Muscle layer of colon (tissue), 2 donors: ENCODE measurements around the gene TMEM52.

ENCODE experiments used
- H3K27ac ChIP-seq: one replicate; pipeline ENCODE4 v1.7.0; 2013; ENCODE audit warnings: low read depth, mild to moderate bottlenecking, low read length, moderate library complexity
- H3K27me3 ChIP-seq, 2 donors: one replicate each; pipeline ENCODE4 v1.7.0; 2013; ENCODE audit warnings: low read length in 2 of 2, mild to moderate bottlenecking in 2 of 2; ENCODE audit not compliant: insufficient read depth in 2 of 2, control insufficient read depth in 1 of 2
- H3K36me3 ChIP-seq: one replicate; pipeline ENCODE4 v1.7.0; 2013; ENCODE audit warnings: mild to moderate bottlenecking, low read length; ENCODE audit not compliant: insufficient read depth
- H3K4me1 ChIP-seq: one replicate; pipeline ENCODE4 v1.7.0; 2013; ENCODE audit warnings: mild to moderate bottlenecking, low read length; ENCODE audit not compliant: insufficient read depth
- H3K4me3 ChIP-seq, 2 donors: one replicate each; pipeline ENCODE4 v1.7.0; 2013; ENCODE audit warnings: low read length in 2 of 2, low read depth in 1 of 2, mild to moderate bottlenecking in 1 of 2, moderate library complexity in 1 of 2
- H3K9ac ChIP-seq: one replicate; pipeline ENCODE4 v1.7.0; 2013; ENCODE audit warnings: low read length
- H3K9me3 ChIP-seq: one replicate; pipeline ENCODE4 v1.7.0; 2013; ENCODE audit warnings: mild to moderate bottlenecking, low read length
- donor health status: abdominal sarcoma.
- donor health status: Adenocarcinoma of cecum.

TMEM52 gene

GRCh38 chr1:1883092-1883873 is 35.8 kb downstream of the TMEM52 start:
- Histone ChIP-seq H3K27me3 (no peaks in the 10 kb centered on the region), H3K4me1 (peaks cover 49% of the 10 kb centered on the region), H3K4me3 (no peak overlapping the region), H3K9ac (no peak overlapping the region), H3K36me3 (peaks cover 5% of the 10 kb centered on the region), H3K27ac (no peak overlapping the region), H3K9me3 (no peaks in the 10 kb centered on the region)

- no peaks in the 10 kb centered on the region for H3K9me3 ChIP-seq
- no peak overlapping the region for H3K27ac ChIP-seq
Observed at GRCh38 chr1:1881727-1882126, 37.4 kb downstream of the TMEM52 start.

GRCh38 chr1:1880617-1881312 is 38.3 kb downstream of the TMEM52 start:
- peaks cover 48% of the 10 kb centered on the region for H3K4me1 ChIP-seq
- no peak overlapping the region for H3K4me3 ChIP-seq
- peaks cover 11% of the 10 kb centered on the region for H3K36me3 ChIP-seq
- no peak overlapping the region for H3K27ac ChIP-seq
- no peak overlapping the region for H3K9ac ChIP-seq
- no peaks in the 10 kb centered on the region for H3K27me3 ChIP-seq
- H3K9me3 ChIP-seq = no peaks in the 10 kb centered on the region

More at GRCh38 chr1:1881727-1882126, 37.4 kb downstream of the TMEM52 start:
- no peaks in the 10 kb centered on the region for H3K27me3 ChIP-seq
- H3K36me3 ChIP-seq = peaks cover 5% of the 10 kb centered on the region
- no peak overlapping the region for H3K9ac ChIP-seq
- H3K4me1 ChIP-seq = peaks cover 46% of the 10 kb centered on the region
- peak overlapping the region in 1 of 2 donors; percentile 23 for H3K4me3 ChIP-seq

- no peak overlapping the region for H3K27ac ChIP-seq
Observed at GRCh38 chr1:1879942-1880341, 39.1 kb downstream of the TMEM52 start.

GRCh38 chr1:1877865-1878436 is 41.1 kb downstream of the TMEM52 start:
- no peak overlapping the region for H3K9ac ChIP-seq
- peaks cover 55% of the 10 kb centered on the region for H3K4me1 ChIP-seq
- no peak overlapping the region for H3K4me3 ChIP-seq
- H3K36me3 ChIP-seq = peaks cover 19% of the 10 kb centered on the region
- no peaks in the 10 kb centered on the region for H3K27me3 ChIP-seq
- H3K9me3 ChIP-seq = no peaks in the 10 kb centered on the region
- H3K27ac ChIP-seq = no peak overlapping the region

More at GRCh38 chr1:1879942-1880341, 39.1 kb downstream of the TMEM52 start:
- Histone ChIP-seq H3K4me3 (no peak overlapping the region), H3K9ac (no peak overlapping the region), H3K27me3 (no peaks in the 10 kb centered on the region), H3K4me1 (peaks cover 51% of the 10 kb centered on the region), H3K36me3 (peaks cover 11% of the 10 kb centered on the region), H3K9me3 (no peaks in the 10 kb centered on the region)

- Histone ChIP-seq H3K36me3 (peaks cover 24% of the 10 kb centered on the region), H3K27ac (no peak overlapping the region), H3K4me1 (peaks cover 63% of the 10 kb centered on the region), H3K27me3 (no peaks in the 10 kb centered on the region), H3K9ac (no peak overlapping the region), H3K9me3 (no peaks in the 10 kb centered on the region), H3K4me3 (no peak overlapping the region)
Observed at GRCh38 chr1:1876335-1876930, 42.6 kb downstream of the TMEM52 start.

- peaks cover 63% of the 10 kb centered on the region for H3K4me1 ChIP-seq
- H3K36me3 ChIP-seq = peaks cover 24% of the 10 kb centered on the region
- H3K27me3 ChIP-seq = no peaks in the 10 kb centered on the region
- H3K9me3 ChIP-seq = no peaks in the 10 kb centered on the region
- H3K27ac ChIP-seq = no peak overlapping the region
- H3K4me3 ChIP-seq = no peak overlapping the region
- no peak overlapping the region for H3K9ac ChIP-seq
Observed at GRCh38 chr1:1875932-1876331, 43.1 kb downstream of the TMEM52 start.

- Histone ChIP-seq H3K27ac (no peak overlapping the region), H3K36me3 (peaks cover 24% of the 10 kb centered on the region)
Observed at GRCh38 chr1:1874901-1875300, 44.2 kb downstream of the TMEM52 start.

GRCh38 chr1:1873186-1873585 is 45.9 kb downstream of the TMEM52 start:
- peaks cover 20% of the 10 kb centered on the region for H3K36me3 ChIP-seq
- H3K9me3 ChIP-seq = no peaks in the 10 kb centered on the region
- no peak overlapping the region for H3K9ac ChIP-seq
- no peak overlapping the region for H3K4me3 ChIP-seq
- no peak overlapping the region for H3K27ac ChIP-seq
- H3K4me1 ChIP-seq = peaks cover 51% of the 10 kb centered on the region
- H3K27me3 ChIP-seq = no peaks in the 10 kb centered on the region

More at GRCh38 chr1:1874901-1875300, 44.2 kb downstream of the TMEM52 start:
- no peaks in the 10 kb centered on the region for H3K9me3 ChIP-seq
- H3K27me3 ChIP-seq = no peaks in the 10 kb centered on the region
- no peak overlapping the region for H3K4me3 ChIP-seq
- no peak overlapping the region for H3K9ac ChIP-seq
- H3K4me1 ChIP-seq = peaks cover 59% of the 10 kb centered on the region

- H3K9ac ChIP-seq = no peak overlapping the region
- no peak overlapping the region for H3K27ac ChIP-seq
- no peaks in the 10 kb centered on the region for H3K27me3 ChIP-seq
- peaks cover 20% of the 10 kb centered on the region for H3K36me3 ChIP-seq
- H3K9me3 ChIP-seq = no peaks in the 10 kb centered on the region
- no peak overlapping the region for H3K4me3 ChIP-seq
- H3K4me1 ChIP-seq = peaks cover 45% of the 10 kb centered on the region
Observed at GRCh38 chr1:1872329-1872994, 46.6 kb downstream of the TMEM52 start.

GRCh38 chr1:1869469-1869868 is 49.6 kb downstream of the TMEM52 start:
- Histone ChIP-seq H3K27me3 (no peaks in the 10 kb centered on the region), H3K4me3 (no peak overlapping the region), H3K4me1 (peaks cover 33% of the 10 kb centered on the region), H3K27ac (no peak overlapping the region), H3K9ac (no peak overlapping the region), H3K36me3 (peaks cover 13% of the 10 kb centered on the region), H3K9me3 (no peaks in the 10 kb centered on the region)
